ENCODE measurements around the gene TRIM8.
"Not testable (repeated sequence)": the region's sequence is repeated elsewhere in the genome, so short reads cannot be mapped to it uniquely, and the experiment has no call there.

Gene TRIM8

GRCh38 chr10:102682416-102682815 lies 38.1 kb downstream of the TRIM8 start:
- no peak overlapping the region for H3K4me3 ChIP-seq (ENCODE audit: low read depth, low read length)
- TF ChIP-seq CTCF (IDR thresholded peaks at IDR 0.05; ENCODE audit: low read depth, low read length, missing control alignments), result no peak
- no peak for DNase-seq (ENCODE audit: low read depth)

- TF ChIP-seq CTCF (IDR thresholded peaks at IDR 0.05; ENCODE audit: low read depth, low read length, missing control alignments), result no peak
- no peak for DNase-seq (ENCODE audit: low read depth)
- no peak overlapping the region for H3K4me3 ChIP-seq (ENCODE audit: low read depth, low read length)
Observed at GRCh38 chr10:102682981-102683380, 38.7 kb downstream of the TRIM8 start.

DNA sequence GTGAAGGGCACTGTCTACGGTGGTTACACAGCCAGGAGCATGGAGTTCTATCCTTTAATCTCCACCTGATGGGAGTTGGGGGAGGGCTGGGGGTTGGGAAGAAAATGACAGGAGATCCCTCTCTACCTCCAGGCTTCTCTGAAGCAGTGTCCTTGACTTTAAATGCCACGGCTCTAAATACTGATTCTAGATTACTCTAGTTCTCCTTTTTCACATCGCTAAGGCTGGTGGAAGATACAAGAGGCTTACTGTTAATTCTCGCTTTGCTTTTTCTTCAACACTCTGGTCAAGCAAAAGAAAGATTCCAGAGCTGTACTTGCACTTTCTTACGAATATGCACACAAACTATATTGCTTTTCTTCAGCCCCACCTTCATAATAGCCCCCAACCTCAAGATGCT lies 39.5 kb downstream of the TRIM8 start:
- H3K4me3 ChIP-seq (ENCODE audit: low read depth, low read length), result no peak overlapping the region
- DNase-seq (ENCODE audit: low read depth), result no peak
- no peak for TF ChIP-seq CTCF (IDR thresholded peaks at IDR 0.05; ENCODE audit: low read depth, low read length, missing control alignments)

- no peak for DNase-seq (ENCODE audit: low read depth)
- no peak overlapping the region for H3K4me3 ChIP-seq (ENCODE audit: low read depth, low read length)
- no peak for TF ChIP-seq CTCF (IDR thresholded peaks at IDR 0.05; ENCODE audit: low read depth, low read length, missing control alignments)
Observed at GRCh38 chr10:102691285-102692066, 47.2 kb downstream of the TRIM8 start.

GRCh38 chr10:102695401-102695800 lies 51.1 kb downstream of the TRIM8 start:
- H3K4me3 ChIP-seq (ENCODE audit: low read depth, low read length); DNase-seq (ENCODE audit: low read depth): not testable (repeated sequence)

DNA sequence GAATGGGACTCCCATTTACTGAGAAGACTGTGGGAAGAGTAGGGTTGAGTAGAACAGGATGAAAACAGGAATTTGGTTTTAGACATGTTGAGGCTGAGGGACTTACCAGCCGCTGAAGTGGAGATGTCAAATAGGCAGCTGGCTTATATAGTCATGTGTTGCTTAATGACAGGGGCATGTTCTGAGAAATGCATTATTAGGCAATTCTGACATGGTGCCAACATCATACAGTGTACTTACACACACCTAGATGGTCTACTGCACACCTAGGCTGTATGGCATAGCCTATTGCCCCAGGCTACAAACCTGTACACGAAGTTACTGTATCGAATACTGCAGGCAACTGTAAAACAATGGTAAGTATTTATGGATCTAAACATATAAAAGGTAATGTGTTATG lies 52.5 kb downstream of the TRIM8 start:
- no peak for DNase-seq (ENCODE audit: low read depth)
- H3K4me3 ChIP-seq (ENCODE audit: low read depth, low read length), result no peak overlapping the region
- no peak for TF ChIP-seq CTCF (IDR thresholded peaks at IDR 0.05; ENCODE audit: low read depth, low read length, missing control alignments)

GRCh38 chr10:102698894-102699293 lies 54.6 kb downstream of the TRIM8 start:
- no peak for TF ChIP-seq CTCF (IDR thresholded peaks at IDR 0.05; ENCODE audit: low read depth, low read length, missing control alignments)
- no peak overlapping the region for H3K4me3 ChIP-seq (ENCODE audit: low read depth, low read length)
- no peak for DNase-seq (ENCODE audit: low read depth)

Measured in GM12864 (cell line).